ENCODE results near the gene PTPRM.

The PTPRM gene

GRCh38 chr18:7657050-7657449 is 89.9 kb downstream of the PTPRM start:
- ATAC-seq, result no peak
- TF ChIP-seq, protein P1, sequence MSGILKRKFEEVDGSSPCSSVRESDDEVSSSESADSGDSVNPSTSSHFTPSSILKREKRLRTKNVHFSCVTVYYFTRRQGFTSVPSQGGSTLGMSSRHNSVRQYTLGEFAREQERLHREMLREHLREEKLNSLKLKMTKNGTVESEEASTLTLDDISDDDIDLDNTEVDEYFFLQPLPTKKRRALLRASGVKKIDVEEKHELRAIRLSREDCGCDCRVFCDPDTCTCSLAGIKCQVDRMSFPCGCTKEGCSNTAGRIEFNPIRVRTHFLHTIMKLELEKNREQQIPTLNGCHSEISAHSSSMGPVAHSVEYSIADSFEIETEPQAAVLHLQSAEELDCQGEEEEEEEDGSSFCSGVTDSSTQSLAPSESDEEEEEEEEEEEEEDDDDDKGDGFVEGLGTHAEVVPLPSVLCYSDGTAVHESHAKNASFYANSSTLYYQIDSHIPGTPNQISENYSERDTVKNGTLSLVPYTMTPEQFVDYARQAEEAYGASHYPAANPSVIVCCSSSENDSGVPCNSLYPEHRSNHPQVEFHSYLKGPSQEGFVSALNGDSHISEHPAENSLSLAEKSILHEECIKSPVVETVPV (CRISPR knock-in tag; IDR thresholded peaks at IDR 0.05), result no peak
- TF ChIP-seq CREB5 (CRISPR knock-in tag; IDR thresholded peaks at IDR 0.05; ENCODE audit: low read depth), result no peak
- no peak for TF ChIP-seq TOX (CRISPR knock-in tag; IDR thresholded peaks at IDR 0.05; ENCODE audit: borderline replicate concordance)
- no peak for TF ChIP-seq ISL1 (CRISPR knock-in tag; IDR thresholded peaks at IDR 0.05)
- TF ChIP-seq PPARA (CRISPR knock-in tag; IDR thresholded peaks at IDR 0.05; ENCODE audit: borderline replicate concordance), result no peak
- TF ChIP-seq ZFP30 (CRISPR knock-in tag; IDR thresholded peaks at IDR 0.05), result no peak
- TF ChIP-seq ZNF70 (CRISPR knock-in tag; IDR thresholded peaks at IDR 0.05), result no peak
- no peak for TF ChIP-seq ZNF8 (CRISPR knock-in tag; IDR thresholded peaks at IDR 0.05)
- no peak for TF ChIP-seq BACH2 (CRISPR knock-in tag; IDR thresholded peaks at IDR 0.05; ENCODE audit: borderline replicate concordance)
- no peak for TF ChIP-seq SNAI2 (CRISPR knock-in tag; IDR thresholded peaks at IDR 0.05)
- no peak for TF ChIP-seq ESRRG (CRISPR knock-in tag; IDR thresholded peaks at IDR 0.05)
- TF ChIP-seq PATZ1 (CRISPR knock-in tag; IDR thresholded peaks at IDR 0.05; ENCODE audit: borderline replicate concordance), result no peak
- TF ChIP-seq, protein P2, sequence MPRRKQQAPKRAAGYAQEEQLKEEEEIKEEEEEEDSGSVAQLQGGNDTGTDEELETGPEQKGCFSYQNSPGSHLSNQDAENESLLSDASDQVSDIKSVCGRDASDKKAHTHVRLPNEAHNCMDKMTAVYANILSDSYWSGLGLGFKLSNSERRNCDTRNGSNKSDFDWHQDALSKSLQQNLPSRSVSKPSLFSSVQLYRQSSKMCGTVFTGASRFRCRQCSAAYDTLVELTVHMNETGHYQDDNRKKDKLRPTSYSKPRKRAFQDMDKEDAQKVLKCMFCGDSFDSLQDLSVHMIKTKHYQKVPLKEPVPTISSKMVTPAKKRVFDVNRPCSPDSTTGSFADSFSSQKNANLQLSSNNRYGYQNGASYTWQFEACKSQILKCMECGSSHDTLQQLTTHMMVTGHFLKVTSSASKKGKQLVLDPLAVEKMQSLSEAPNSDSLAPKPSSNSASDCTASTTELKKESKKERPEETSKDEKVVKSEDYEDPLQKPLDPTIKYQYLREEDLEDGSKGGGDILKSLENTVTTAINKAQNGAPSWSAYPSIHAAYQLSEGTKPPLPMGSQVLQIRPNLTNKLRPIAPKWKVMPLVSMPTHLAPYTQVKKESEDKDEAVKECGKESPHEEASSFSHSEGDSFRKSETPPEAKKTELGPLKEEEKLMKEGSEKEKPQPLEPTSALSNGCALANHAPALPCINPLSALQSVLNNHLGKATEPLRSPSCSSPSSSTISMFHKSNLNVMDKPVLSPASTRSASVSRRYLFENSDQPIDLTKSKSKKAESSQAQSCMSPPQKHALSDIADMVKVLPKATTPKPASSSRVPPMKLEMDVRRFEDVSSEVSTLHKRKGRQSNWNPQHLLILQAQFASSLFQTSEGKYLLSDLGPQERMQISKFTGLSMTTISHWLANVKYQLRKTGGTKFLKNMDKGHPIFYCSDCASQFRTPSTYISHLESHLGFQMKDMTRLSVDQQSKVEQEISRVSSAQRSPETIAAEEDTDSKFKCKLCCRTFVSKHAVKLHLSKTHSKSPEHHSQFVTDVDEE (CRISPR knock-in tag; IDR thresholded peaks at IDR 0.05), result no peak
- no peak for TF ChIP-seq ARNTL (CRISPR knock-in tag; IDR thresholded peaks at IDR 0.05; ENCODE audit: borderline replicate concordance, low read depth)

DNA sequence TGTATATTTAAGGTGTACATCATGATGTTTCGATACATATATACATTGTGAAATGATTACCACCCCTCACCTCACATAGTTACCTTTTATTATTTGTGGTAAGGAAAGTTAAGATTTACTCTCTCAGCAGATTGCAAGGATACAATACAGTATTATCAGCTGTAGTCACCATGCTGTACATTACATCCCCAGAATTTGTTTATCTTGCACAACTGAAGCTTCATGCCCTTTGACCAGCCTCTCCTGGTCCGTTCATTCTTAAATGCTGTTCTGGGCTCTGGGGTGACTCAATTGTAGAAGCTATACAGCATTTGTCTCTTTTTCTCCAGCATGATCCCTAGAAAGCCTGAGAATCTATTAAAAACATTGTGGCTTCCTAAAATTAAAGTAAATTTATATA is 90.8 kb downstream of the PTPRM start:
- TF ChIP-seq, protein P1 (CRISPR knock-in tag; IDR thresholded peaks at IDR 0.05), result no peak
- no peak for TF ChIP-seq PPARA (CRISPR knock-in tag; IDR thresholded peaks at IDR 0.05; ENCODE audit: borderline replicate concordance)
- no peak for TF ChIP-seq OSR1 (CRISPR knock-in tag; IDR thresholded peaks at IDR 0.05)
- no peak for TF ChIP-seq TOX (CRISPR knock-in tag; IDR thresholded peaks at IDR 0.05; ENCODE audit: borderline replicate concordance)
- no peak for TF ChIP-seq ESRRG (CRISPR knock-in tag; IDR thresholded peaks at IDR 0.05)
- TF ChIP-seq SNAI2 (CRISPR knock-in tag; IDR thresholded peaks at IDR 0.05), result no peak
- TF ChIP-seq ZNF8 (CRISPR knock-in tag; IDR thresholded peaks at IDR 0.05), result no peak
- no peak for TF ChIP-seq POU6F1 (CRISPR knock-in tag; IDR thresholded peaks at IDR 0.05; ENCODE audit: borderline replicate concordance, low read depth)
- TF ChIP-seq PATZ1 (CRISPR knock-in tag; IDR thresholded peaks at IDR 0.05; ENCODE audit: borderline replicate concordance), result no peak
- no peak for TF ChIP-seq ZFP30 (CRISPR knock-in tag; IDR thresholded peaks at IDR 0.05)
- no peak for TF ChIP-seq RARB (CRISPR knock-in tag; IDR thresholded peaks at IDR 0.05)
- no peak for TF ChIP-seq ARNTL (CRISPR knock-in tag; IDR thresholded peaks at IDR 0.05; ENCODE audit: borderline replicate concordance, low read depth)
- TF ChIP-seq BACH2 (CRISPR knock-in tag; IDR thresholded peaks at IDR 0.05; ENCODE audit: borderline replicate concordance), result no peak
- ATAC-seq, result no peak

Data from SK-N-SH treated with all-trans-retinoic acid at 6 μM for 48 hours (cell line).